Central memory CD8-positive, alpha-beta T cell (primary cell): ENCODE results near the gene SLC26A11.
"Not testable (repeated sequence)": the region's sequence is repeated elsewhere in the genome, so short reads cannot be mapped to it uniquely, and the experiment has no call there.

Experiments
- ATAC-seq: fragments of 150-1000 bp; cut with Tn5 transposase; replicated peaks from 2 replicates; pipeline ENCODE4 v1.10.0; 2022; ENCODE audit warnings: mild to moderate bottlenecking, moderate FRiP score, moderate number of reproducible peaks; ENCODE audit not compliant: poor library complexity, severe bottlenecking; ENCODE audit errors: extremely low read depth
- DNase-seq, 2 donors: peaks; one replicate each; pipeline ENCODE4 v3.0.0; 2021; ENCODE audit warnings: low spot score in 2 of 2
- H3K27ac Mint-ChIP-seq: one replicate; pipeline ENCODE4 v1.8.0; 2022; ENCODE audit warnings: low read depth, mild to moderate bottlenecking, moderate library complexity, mixed read lengths
- H3K27me3 Mint-ChIP-seq: one replicate; pipeline ENCODE4 v1.8.0; 2022; ENCODE audit warnings: mixed read lengths
- H3K36me3 Mint-ChIP-seq: one replicate; pipeline ENCODE4 v1.8.0; 2022; ENCODE audit warnings: mild to moderate bottlenecking, moderate library complexity, mixed read lengths; ENCODE audit not compliant: insufficient read depth
- H3K4me1 Mint-ChIP-seq: one replicate; pipeline ENCODE4 v1.8.0; 2022; ENCODE audit warnings: mixed read lengths
- H3K4me3 Mint-ChIP-seq: one replicate; pipeline ENCODE4 v1.8.0; 2022; ENCODE audit warnings: mild to moderate bottlenecking, moderate library complexity, mixed read lengths
- H3K9me3 Mint-ChIP-seq: one replicate; pipeline ENCODE4 v1.8.0; 2022; ENCODE audit warnings: mixed read lengths

SLC26A11 gene

GRCh38 chr17:80253631-80254395, 33.6 kb downstream of the SLC26A11 start:
- no peak for DNase-seq
- no peak for ATAC-seq
- Mint-ChIP-seq H3K27ac (peak overlapping the region; percentile 87), H3K4me3 (no peak overlapping the region), H3K36me3 (no peaks in the 10 kb centered on the region), H3K9me3 (no peaks in the 10 kb centered on the region), H3K4me1 (peaks cover 42% of the 10 kb centered on the region), H3K27me3 (no peaks in the 10 kb centered on the region)

GRCh38 chr17:80254396-80255251, 34.4 kb downstream of the SLC26A11 start:
- DNase-seq: peak in 1 of 2 donors; percentile 30
- peaks cover 1% of the 10 kb centered on the region for H3K36me3 Mint-ChIP-seq
- H3K4me1 Mint-ChIP-seq: peaks cover 48% of the 10 kb centered on the region
- peak overlapping the region; percentile 87 for H3K27ac Mint-ChIP-seq
- peak; percentile 79 for ATAC-seq
- no peaks in the 10 kb centered on the region for H3K9me3 Mint-ChIP-seq
- H3K27me3 Mint-ChIP-seq: no peaks in the 10 kb centered on the region
- H3K4me3 Mint-ChIP-seq: peak overlapping the region; percentile 46

- Mint-ChIP-seq H3K4me3 (no peak overlapping the region), H3K4me1 (peaks cover 51% of the 10 kb centered on the region), H3K9me3 (no peaks in the 10 kb centered on the region), H3K36me3 (peaks cover 5% of the 10 kb centered on the region), H3K27me3 (no peaks in the 10 kb centered on the region), H3K27ac (peak overlapping the region; percentile 87)
- no peak for ATAC-seq
- DNase-seq: no peak
These were observed 35.8 kb downstream of the SLC26A11 start for GRCh38 chr17:80256034-80256350.

GRCh38 chr17:80257716-80258213, 37.5 kb downstream of the SLC26A11 start:
- Mint-ChIP-seq H3K27ac (peak overlapping the region; percentile 92), H3K36me3 (peaks cover 9% of the 10 kb centered on the region), H3K4me3 (peak overlapping the region; percentile 91), H3K9me3 (no peaks in the 10 kb centered on the region), H3K27me3 (no peaks in the 10 kb centered on the region), H3K4me1 (peaks cover 61% of the 10 kb centered on the region)
- ATAC-seq (no peak), DNase-seq (no peak)

GRCh38 chr17:80258296-80258695, 38.1 kb downstream of the SLC26A11 start:
- not testable (repeated sequence) for DNase-seq, H3K9me3 Mint-ChIP-seq, H3K27me3 Mint-ChIP-seq, H3K36me3 Mint-ChIP-seq, ATAC-seq
- peak overlapping the region; percentile 92 for H3K27ac Mint-ChIP-seq
- H3K4me3 Mint-ChIP-seq: peak overlapping the region; percentile 91
- H3K4me1 Mint-ChIP-seq: peaks cover 57% of the 10 kb centered on the region

GRCh38 chr17:80259457-80260068, 39.3 kb downstream of the SLC26A11 start:
- no peak for ATAC-seq
- Mint-ChIP-seq H3K27me3 (no peaks in the 10 kb centered on the region), H3K36me3 (peaks cover 20% of the 10 kb centered on the region), H3K4me3 (peak overlapping the region; percentile 91), H3K9me3 (no peaks in the 10 kb centered on the region), H3K27ac (peak overlapping the region; percentile 92), H3K4me1 (peaks cover 57% of the 10 kb centered on the region)
- DNase-seq: no peak

- Mint-ChIP-seq H3K4me1 (peaks cover 57% of the 10 kb centered on the region), H3K27ac (peak overlapping the region; percentile 92), H3K27me3 (no peaks in the 10 kb centered on the region), H3K36me3 (peaks cover 23% of the 10 kb centered on the region), H3K4me3 (peak overlapping the region; percentile 91), H3K9me3 (no peaks in the 10 kb centered on the region)
- peak; percentile 57 for ATAC-seq
- DNase-seq: peak; percentile 54 to 57
These were observed 39.9 kb downstream of the SLC26A11 start for GRCh38 chr17:80260069-80260535.

GRCh38 chr17:80260791-80261158, 40.5 kb downstream of the SLC26A11 start, which contains the start of gene RNF213:
TSS of gene RNF213 (plus strand) at chr17:80260852. CDS start at chr17:80263682, 2,830 bp downstream.
- DNase-seq (peak; percentile 26 to 33), ATAC-seq (peak; percentile 10)
- no peaks in the 10 kb centered on the region for H3K27me3 Mint-ChIP-seq
- H3K9me3 Mint-ChIP-seq: no peaks in the 10 kb centered on the region
- peaks cover 29% of the 10 kb centered on the region for H3K36me3 Mint-ChIP-seq
- H3K4me3 Mint-ChIP-seq: peak within 1 kb of the TSS; percentile 94
- peak within 1 kb of the TSS; percentile 92 for H3K27ac Mint-ChIP-seq
- H3K4me1 Mint-ChIP-seq: peaks cover 56% of the 10 kb centered on the region

GRCh38 chr17:80261159-80261894, 41.1 kb downstream of the SLC26A11 start:
- Mint-ChIP-seq H3K4me1 (peaks cover 59% of the 10 kb centered on the region), H3K9me3 (no peaks in the 10 kb centered on the region), H3K27ac (peak overlapping the region; percentile 83), H3K36me3 (peaks cover 32% of the 10 kb centered on the region), H3K27me3 (no peaks in the 10 kb centered on the region), H3K4me3 (peak overlapping the region; percentile 94)
- ATAC-seq (peak; percentile 37), DNase-seq (peak; percentile 43 to 64)

GRCh38 chr17:80261895-80262279, 41.7 kb downstream of the SLC26A11 start:
- peaks cover 59% of the 10 kb centered on the region for H3K4me1 Mint-ChIP-seq
- peak overlapping the region; percentile 83 for H3K27ac Mint-ChIP-seq
- H3K4me3 Mint-ChIP-seq: peak overlapping the region; percentile 94
- ATAC-seq (no peak), DNase-seq (no peak)
- H3K36me3 Mint-ChIP-seq: peaks cover 35% of the 10 kb centered on the region
- H3K27me3 Mint-ChIP-seq: no peaks in the 10 kb centered on the region
- no peaks in the 10 kb centered on the region for H3K9me3 Mint-ChIP-seq

- DNase-seq (no peak), ATAC-seq (no peak)
- Mint-ChIP-seq H3K27me3 (no peaks in the 10 kb centered on the region), H3K36me3 (peaks cover 39% of the 10 kb centered on the region), H3K4me3 (peak overlapping the region; percentile 94), H3K9me3 (no peaks in the 10 kb centered on the region), H3K27ac (no peak overlapping the region), H3K4me1 (peaks cover 61% of the 10 kb centered on the region)
These were observed 42.1 kb downstream of the SLC26A11 start for GRCh38 chr17:80262291-80262690.

- no peaks in the 10 kb centered on the region for H3K9me3 Mint-ChIP-seq
- peaks cover 43% of the 10 kb centered on the region for H3K36me3 Mint-ChIP-seq
- peak overlapping the region; percentile 88 for H3K27ac Mint-ChIP-seq
- ATAC-seq (no peak), DNase-seq (no peak)
- no peaks in the 10 kb centered on the region for H3K27me3 Mint-ChIP-seq
- H3K4me3 Mint-ChIP-seq: peak overlapping the region; percentile 94
- peaks cover 59% of the 10 kb centered on the region for H3K4me1 Mint-ChIP-seq
These were observed 42.6 kb downstream of the SLC26A11 start for GRCh38 chr17:80262775-80263244.
